DMS79 treated with DMSO at 0.1 percent for 48 hours (cell line): ENCODE measurements around the gene RCOR2.
A peak's percentile ranks its signal among the peaks of the same experiment; 100 is the strongest.
"Not testable (repeated sequence)": the region's sequence is repeated elsewhere in the genome, so short reads cannot be mapped to it uniquely, and the experiment has no call there.

Experiments used
- DNase-seq: peaks from one replicate; lab custom pipeline; 2025; lab: John Stamatoyannopoulos, UW

RCOR2 gene

DNA sequence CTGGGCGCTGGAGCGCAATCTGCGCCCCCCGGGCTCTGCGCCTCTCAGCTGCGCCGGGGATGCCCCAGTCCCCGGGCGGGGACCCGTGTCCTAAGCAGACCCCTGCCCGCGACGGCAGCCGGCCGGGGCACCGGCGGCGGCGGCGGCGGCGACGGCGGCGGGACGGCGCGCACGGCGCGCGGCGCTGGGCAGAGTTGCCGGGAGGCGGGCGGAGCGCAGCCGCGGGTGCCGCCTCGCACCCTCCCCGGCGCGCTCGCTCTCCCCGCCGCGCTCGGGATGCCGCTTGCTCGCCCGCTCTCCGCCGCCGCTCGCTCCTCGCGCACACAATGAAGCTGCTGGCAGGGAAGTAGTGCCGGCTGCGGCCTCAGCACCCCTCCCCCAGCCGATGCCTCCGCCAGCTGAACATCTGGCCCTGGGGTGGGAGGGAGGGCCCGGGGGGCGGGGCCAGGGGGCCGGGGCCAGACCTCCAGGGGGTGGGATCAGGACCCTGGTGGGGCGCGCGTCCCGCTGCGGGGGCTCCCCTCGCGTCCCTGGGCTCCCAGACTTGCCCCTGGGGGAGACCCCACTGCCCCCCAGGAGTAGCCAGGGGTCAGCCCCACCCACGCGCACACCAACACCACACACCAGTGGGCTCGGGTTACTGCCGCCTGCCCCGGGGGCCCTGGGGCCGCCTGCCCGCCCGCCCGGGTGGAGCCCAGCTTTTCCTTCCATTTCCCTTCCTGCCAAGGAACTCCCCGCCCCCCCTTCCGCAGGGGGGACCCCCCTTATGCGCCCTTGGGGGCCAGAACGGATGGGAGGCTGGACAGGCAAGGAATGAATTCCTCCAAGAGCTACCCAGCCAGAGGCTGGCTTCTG, at the start of gene RCOR2:
Gene RCOR2 (minus strand): TSS at position 328 of the 855 bp plus-strand sequence. CDS start 708 bp downstream, outside the sequence.
- peak; percentile 88 for DNase-seq

DNA sequence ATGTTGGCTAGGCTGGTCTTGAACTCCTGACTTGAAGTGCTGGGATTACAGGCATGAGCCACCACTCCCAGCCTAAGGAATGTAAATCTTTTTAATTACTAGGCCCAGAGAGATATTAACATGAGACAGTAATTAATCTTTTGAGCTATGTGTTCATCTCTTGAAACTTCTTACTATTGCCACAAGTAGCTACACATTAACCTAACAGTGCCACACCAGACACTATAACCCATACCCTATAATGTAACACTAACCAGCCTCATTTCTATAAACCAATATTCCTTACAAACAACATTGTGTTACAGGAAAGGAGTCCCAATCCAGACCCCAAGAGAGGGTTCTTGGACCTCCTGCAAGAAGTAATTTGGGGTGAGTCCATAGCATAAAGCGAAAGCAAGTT, 49.5 kb upstream of the RCOR2 start:
- DNase-seq = no peak

DNA sequence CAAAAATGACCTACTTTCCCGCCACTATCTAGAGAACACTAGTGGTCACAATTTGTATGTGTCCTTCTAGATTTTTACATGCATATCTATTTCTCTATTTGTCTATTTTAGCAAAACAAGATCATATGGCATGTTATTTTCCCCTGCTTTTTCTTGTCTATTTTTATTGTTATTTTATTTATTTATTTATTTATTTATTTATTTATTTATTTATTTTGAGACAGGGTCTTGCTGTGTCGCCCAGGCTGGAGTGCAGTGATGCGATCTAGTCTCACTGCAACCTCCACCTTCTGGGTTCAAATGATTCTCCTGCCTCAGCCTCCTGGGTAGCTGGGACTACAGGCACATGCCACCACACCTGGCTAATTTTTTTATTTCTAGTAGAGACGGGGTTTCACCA, 46.9 kb upstream of the RCOR2 start:
- DNase-seq = not testable (repeated sequence)

DNA sequence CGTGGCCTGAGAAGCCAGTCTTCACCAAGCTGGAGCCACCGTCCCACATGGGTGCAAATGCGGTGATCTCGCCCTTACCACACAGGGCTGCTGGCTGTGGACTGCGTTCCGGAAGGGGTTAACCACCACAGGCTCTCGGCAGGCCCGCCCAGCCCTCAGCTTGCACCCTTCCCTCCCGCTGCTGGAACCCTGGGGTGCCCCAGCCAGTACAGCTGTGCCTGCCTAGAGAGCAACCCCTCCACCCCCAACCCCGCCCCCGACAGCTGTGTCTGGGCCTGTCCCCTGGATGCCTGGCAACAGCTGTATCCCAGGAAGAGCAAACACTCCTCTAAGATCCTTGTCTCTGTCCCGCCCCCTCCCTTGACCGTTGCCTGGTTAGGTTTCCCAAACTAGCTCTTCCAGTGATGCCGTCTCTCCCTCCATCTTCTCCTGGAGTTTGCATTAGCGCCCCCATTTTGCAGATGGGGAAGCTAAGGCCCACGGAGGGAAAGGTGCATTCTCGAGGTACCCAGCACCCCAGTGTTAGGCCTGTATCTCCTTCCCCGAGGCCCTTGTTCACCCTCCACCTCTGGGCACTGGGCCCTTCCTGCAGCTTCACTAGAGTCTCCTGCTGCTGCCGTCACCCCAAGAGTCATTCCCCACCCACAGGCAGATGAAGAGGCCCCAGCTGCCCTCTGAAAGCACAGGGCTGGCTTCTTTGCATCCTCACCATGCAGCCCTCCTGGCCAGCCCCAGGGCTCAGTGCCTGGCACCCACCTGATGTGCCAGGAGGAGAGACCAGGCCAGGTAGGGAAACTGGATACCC, 44.8 kb upstream of the RCOR2 start:
- peak; percentile 56 for DNase-seq

DNA sequence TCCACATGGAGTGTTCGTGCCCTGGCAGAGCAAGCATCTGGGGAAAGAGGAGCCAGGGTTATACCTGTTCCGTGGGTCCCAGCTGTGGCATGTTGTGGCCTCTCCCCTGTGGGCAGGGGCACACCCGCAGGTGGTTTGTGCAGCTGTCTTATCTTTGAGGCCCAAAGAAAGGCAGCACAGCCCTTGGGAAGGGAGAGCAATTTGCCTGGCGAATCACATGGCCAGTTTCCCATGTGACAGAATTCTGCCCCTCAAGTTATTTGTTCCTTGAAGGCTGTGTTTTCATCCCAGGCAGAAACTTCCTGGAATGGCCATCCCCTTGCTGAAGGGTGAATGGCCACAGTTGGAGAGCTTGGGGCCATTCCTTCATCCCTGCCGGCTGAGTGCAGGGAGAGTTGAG, 41.0 kb upstream of the RCOR2 start:
- no peak for DNase-seq

DNA sequence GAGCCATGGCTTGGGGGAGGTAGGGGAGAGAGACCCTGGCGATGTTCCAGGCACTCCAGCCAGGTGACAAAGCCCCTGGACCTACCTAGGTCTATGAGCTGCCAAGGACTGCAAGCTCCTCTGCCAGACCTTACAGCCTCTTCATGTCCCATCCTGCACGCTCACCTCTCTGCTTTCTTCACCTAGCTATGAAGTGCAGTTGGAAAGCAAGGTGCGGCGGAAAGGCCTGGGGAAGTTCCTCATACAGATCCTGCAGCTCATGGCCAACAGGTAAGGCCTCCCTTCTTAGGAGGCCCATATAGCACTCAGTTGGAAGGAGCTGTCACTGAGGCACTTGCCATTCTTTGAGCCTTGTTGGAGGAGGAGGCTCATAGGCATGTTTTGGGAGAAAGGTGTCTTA, 35.6 kb upstream of the RCOR2 start:
- DNase-seq = no peak

DNA sequence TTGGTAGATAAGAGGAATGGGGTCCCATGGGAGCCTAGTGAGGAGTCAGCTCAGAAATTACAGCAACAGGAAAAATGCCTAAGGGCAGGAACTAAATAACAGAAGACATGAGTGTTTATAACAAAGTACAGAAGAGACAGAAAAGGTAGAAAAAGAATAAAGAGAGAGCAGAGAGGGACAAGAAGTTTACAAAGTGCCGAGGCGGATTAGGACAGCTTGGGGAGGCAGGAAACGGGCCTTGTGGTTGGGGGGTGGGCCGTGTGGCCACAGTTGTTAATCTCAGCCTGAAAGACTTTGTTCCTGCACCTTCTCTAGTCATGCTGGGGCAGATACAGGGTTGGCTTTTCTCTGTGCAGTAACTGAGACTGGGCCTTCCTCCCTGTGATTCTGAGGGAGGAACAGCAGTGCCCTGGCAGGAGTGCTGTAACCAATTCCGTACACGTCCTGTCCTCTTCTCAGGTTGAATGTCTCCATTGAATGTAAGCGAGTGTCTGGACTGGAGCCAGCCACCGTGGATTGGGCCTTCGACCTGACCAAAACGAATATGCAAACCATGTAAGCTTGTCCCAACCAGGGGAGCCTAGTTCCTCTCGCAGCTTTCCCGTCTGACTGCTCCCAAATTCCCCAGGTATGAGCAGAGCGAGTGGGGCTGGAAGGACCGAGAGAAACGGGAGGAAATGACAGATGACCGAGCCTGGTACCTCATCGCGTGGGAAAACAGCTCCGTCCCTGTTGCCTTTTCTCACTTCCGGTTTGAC, 35.0 kb upstream of the RCOR2 start:
- DNase-seq = no peak

DNA sequence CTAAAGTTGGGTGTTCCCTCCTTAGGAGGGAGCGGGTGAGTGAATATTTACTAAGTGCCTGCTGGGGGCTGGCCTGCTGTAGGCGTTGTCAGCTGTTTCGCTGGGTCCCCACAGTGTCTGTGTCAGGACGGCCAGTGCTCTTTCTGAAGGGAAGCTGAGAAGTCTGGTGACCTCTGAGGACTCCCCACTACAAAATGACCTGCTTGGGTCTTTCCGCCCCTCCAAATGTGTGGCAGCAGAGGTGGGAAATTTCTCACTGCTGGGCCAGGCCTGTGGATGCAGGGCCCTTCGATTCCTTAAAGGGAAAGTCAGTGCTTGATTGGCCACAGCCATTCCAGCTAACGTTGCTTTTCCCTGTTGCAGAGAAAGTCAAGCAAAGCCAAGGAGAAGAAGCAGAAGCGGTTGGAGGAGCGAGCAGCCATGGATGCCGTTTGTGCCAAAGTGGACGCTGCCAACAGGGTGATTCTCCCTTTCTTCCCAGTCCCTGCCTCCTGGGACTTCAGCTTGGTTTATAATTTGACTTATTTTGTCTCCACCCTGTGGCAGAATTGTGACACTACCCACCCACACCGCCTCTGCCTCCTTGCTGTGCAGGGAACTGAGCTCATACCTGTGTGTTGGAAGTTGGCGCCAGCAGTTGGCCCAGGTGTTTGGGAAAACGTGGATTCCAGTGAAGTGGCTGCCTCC, 28.7 kb upstream of the RCOR2 start:
- DNase-seq = peak; percentile 51

DNA sequence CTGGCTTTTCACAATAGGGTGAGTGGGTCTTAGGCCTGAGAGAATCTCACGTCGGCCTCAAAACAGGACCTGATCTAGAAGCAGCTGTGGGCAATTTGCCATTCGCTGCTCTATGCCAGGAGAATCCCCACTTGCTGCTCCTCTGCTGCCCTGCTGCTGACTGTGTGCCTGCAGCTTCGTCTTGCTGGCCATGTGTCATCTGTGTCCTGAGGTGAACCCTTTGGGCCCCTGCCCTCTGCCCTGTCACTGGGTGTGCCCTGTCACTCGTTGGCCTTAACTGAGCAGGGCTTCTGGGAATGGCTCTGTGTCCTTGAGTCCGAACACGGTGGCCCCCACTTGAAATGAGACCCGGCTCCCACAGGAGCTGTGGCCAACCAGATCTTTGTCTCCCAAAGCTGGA, 28.0 kb upstream of the RCOR2 start:
- no peak for DNase-seq

DNA sequence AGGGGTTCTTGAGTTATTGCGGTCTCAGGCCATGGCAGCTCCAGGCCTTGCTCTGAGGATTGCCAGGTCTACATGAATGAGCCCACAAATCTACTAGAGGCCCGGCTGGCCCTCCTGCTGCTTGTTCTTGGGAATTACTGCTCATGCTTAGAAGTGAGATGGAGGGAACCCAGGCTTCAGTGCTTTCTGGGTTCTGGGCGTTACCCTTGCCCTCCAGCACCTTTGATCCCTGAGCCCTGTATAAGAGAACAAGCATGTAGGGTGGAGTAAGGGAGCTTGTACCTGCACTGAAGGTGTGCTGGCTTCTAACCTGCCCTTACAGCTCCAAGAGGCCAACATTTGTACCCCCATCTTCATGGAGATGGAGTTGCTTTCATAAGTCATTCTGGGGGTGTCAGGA, 25.8 kb upstream of the RCOR2 start:
- no peak for DNase-seq

DNA sequence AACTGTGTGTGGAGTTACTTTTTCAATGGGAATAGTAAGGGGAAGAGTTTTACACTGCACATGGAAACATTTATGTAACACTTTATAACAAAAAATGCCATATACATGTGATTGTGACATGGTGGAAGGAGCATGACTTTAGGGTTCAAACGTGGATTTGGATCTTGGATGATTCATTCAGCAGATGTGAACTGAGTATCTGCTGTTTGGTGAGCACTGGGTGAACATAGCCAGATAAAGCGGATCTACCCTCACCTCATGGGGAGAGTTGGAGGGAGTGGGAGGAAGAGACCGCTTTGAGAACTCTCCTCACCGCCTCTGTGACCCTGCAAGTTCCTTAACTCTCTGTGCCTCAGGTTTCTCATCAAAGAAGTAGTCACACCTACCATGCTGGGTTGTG, 24.9 kb upstream of the RCOR2 start:
- no peak for DNase-seq

DNA sequence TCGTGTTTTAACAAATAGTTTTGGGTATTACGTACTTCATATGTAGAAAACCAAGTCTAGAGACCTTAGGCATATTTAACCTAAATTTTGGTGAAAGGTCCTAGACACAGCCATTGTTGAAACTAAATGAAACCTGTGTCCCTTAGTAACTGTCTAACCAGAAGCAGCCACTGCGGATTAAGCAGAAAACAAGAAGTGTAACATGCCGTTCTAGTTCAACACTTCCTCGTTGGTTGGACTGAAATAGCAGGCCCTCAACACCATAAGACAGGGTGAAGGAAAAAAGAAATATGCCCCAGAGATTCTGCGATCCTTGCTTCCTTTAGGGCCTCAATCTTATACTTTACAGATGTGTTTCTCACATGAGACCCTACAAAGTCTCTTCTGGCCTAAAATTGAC, 23.8 kb upstream of the RCOR2 start:
- DNase-seq = no peak

DNA sequence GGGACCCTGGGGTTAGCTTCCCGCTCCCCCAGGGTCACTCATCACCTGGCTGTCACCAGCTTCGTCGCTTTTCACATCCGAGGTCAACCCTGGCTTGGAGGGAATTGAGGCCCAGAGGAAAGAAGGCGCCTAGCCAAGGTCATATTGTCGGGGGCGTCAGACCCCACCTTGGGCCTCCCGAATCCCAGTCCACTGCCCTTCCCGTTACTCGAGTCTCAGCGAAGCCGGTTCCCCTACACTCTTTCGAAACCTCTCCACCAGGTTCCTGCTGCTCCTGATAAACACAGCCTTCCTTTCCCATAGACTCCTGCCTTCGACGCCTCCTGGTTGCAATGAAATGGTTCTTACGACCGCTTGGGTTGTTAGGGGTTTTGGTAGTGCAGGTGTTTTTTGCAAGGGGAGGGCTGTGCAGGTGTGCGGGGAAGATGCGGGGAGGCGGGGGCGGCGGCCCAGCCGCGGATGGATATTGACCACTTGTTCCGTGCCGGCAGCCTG, 22.5 kb upstream of the RCOR2 start:
- DNase-seq = peak; percentile 33

DNA sequence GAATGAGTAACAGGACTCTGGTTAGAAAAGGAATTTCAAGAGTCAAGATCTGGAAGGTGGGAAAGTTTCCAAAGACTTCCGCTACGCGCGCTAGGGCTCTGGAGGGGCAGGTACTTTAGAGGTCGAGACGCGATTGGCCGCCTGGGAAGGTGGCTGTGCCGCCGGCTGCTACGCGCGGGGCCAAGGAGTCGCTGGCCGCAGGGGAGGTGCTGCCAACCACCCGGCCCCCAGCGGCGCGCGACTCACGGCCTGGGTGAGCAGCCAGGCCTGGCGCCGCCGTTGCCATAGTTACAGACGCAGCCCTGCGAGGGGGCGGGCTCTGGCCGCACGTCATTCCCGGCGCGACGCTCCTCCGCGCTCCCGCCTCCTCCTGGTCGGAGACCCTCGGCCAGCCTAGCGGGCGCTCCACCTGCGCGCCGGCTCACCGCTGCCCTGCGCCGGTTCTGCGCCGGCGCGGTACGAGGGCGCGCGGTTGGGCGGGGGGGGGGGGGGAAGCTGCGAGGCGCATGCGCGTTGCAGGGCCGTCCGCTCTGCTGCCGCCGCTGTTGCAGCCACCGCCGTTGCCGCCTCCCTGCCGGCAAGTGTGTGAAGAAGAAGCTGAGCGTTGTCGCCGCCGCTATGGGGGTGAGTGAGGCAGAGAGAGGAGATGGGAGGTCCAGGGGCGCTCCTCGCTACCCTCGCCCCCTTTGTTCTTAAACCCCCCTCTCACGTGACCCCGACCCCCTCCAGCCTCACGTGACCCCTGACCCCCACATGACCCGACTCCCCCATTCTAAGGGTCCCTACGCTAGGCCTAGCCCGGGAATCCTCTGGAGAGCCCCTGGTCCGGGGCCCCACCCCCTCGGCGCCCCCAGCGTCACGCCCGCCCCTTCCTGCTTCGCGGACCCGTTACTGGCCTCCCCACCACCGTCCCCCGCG, 21.8 kb upstream of the RCOR2 start, which contains the start of gene NAA40:
Gene NAA40 (plus strand): TSS at position 524 of the 918 bp plus-strand sequence. CDS start 95 bp downstream, at position 619.
- peak; percentile 96 for DNase-seq

DNA sequence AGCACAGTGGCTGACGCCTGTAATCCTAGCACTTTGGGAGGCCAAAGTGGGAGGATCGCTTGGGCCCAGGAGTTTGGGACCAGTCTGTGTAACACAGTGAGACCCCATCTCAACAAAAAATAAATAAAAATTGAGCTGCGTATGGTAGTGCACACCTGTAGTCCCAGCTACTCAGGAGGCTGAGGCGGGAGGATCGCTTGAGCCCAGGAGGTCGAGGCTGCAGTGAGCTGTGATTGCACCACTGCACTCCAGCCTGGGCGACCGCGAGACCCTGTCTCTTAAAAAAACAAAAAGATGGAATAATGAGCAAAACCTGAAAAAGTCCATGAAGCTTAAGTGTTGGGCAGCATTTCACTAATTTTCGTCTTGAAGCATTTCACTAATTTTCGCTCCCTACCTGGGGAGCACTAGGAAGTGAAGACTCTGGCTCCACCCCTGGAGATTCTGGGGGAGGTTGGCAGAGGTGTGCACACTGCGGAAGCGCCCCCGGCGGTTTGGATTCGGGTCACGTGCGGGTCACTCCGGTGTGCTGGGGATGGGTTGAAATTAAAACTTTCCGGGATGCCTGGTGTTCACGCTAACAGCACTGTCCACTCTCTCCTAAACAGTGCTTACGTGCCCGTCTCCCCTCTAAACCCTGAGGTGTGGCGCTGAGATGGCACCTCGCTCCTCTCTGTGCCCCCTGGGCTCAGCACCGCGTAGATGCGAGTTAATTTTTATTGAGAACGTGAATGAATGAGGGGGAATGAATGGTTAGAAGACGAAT, 20.9 kb upstream of the RCOR2 start:
- peak; percentile 72 for DNase-seq

DNA sequence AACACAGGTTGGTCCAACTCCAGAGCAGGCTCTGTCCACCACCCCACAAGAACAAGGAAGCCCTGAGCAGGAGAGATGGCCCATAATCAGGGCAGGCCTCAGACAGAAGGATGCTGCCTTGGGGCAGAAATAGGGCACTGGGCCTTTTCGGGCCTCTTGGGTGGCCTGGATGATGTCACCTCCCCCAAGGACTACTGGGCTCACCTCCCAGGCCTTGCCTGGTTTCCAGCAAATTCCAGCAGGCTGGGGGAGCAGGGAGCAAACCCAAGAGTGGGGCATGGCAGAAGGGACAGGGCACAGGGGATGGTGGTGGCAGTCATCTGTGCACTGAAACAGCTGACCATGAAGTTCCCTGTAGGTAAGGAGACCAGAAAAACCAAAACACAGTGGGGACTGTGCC, 16.5 kb upstream of the RCOR2 start:
- DNase-seq = no peak

DNA sequence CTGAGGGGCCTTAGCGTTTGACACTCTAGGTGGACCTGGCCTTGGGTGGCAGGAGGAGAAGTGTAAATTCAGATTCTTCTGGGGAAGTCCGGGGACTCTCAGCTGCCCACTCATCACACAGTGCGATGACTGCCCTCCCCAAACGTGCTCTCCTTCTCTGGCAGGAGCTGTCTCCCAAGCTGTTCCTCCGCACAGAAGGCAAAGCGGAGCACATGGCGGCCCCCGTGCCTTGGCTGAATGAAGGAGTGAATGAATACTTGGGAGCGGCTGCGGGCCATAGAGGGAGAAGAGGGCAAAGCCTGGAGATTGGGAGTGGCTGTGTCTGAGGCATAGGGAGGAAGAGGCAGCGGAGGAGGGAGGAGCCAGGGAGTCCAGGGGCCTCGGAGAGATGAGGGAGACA, 14.9 kb upstream of the RCOR2 start:
- DNase-seq = no peak

DNA sequence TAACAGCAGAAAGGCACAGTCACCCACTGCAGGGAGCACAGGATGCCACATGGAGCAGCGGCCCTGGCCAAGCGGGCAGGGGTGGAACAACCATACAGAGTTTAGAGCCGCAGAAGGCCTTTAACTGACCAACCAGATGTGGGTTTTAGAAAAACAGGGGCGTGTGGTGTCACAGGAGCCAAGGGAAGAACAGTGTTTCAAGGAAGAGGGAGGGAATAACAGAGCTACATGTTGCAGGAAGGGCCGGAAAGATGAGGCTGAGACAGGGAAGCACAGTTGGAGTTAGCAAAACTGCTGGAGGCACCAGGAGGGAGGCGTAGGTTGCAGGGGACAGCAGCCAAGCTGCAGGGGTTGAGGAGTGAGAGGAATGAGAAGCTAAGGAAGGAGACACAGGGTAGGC, 14.1 kb upstream of the RCOR2 start:
- no peak for DNase-seq

DNA sequence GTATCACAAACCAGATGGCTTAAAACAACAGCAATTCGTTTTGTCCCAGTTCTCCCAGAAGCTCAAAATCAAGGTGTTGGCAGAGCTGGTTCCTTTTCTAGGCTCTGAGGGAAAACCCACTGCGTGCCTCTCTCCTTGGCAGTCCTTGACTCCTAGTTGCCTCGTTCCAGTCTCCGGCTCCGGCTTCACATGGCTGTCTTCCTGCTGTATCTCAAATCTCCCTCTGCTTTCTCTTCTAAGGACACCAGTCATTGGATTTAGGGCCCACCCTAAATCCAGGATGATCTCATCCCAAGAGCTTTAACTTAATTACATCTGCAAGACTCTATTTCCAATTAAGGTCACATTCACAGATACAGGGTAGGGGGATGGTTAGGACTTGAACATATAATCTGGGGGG, 12.7 kb upstream of the RCOR2 start:
- no peak for DNase-seq

DNA sequence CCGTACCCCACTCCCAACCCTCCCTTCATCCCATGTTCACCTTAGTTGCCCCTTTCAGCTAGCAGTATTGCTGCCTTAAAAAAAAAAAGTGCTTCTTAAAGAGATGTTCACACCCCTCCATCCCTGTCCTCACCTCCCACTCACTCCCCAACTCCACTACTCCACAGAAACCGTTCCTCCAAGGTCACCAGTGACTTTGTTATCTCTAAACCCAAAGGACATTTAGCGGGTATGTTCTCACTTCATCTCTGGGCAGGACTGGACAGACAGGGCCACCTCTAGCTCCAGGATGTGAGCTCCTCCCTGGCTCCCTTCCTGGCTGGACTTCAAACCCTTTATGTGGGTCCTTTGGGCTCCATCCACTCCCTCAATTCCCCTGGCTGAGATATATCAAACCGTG, 6.4 kb upstream of the RCOR2 start:
- no peak for DNase-seq
